HPDE6-E6E7 (cell line): ENCODE measurements around the gene INPP5A.
A peak's percentile ranks its signal among the peaks of the same experiment; 100 is the strongest.
"Not testable (repeated sequence)": the region's sequence is repeated elsewhere in the genome, so short reads cannot be mapped to it uniquely, and the experiment has no call there.

ENCODE experiments used
- DNase-seq: peaks from one replicate; pipeline ENCODE4 v3.0.0; 2011; ENCODE audit warnings: missing footprints; ENCODE audit errors: extremely low spot score

The INPP5A gene

DNA sequence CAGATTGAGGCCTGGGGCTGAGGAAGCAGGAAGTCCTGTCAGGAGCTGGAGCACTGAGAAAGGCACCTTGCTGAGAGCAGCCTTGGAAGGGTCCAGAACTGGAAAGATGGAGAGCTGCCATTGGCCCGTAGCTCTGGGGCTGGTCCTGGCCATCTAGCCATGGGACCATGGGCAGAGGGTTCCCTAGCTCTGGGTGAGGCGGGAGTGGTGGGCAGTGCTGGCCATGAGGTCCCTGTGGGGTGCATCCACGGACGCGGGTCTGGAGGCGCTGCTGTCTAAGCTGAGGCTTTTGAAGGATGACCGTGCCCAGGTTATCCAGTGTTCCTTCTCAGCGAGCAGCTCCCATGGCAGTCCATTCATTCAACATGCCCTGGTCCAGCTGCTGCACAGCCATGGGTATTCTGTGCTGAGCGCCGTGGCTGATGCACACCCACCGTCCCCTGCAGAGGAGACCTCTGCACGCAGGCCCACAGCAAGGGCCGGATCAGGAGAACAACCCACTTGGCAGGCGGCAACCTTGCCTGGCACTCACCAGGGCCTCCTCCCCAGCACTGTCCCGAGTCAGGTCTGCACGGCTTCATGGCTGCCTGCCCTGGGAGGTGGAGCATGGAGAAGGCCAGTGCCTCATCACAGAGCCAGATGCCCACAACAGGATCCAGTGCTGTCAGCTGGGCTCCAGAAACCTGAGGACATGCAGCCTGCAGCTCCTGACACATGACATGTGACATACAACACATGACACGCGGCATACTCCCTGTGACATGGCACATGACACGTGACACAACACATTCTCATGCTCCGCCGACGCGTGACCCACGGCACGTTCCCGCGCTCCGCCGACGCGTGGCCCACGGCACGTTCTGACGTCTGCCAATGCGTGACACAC lies 121.9 kb downstream of the INPP5A start:
- no peak for DNase-seq

DNA sequence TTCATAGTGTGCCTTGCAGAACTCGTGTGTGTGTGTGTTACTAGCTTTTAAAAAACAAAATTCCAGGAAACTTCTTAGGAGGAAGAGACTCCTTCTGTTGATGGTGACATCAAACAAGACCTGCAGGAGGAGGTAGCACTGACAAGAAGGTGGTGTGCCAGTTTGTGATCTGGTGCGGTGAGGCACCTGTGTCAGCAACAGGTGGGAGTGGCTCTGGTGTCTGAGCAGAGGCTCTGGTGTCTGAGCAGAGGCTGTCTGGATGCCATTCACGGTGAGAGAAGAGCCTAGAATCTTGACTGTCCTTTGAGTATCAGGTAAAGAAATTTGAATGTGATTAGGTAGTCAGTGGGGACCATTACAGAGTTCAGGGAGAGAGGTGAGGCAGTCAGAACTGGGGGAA lies 122.8 kb downstream of the INPP5A start:
- no peak for DNase-seq

DNA sequence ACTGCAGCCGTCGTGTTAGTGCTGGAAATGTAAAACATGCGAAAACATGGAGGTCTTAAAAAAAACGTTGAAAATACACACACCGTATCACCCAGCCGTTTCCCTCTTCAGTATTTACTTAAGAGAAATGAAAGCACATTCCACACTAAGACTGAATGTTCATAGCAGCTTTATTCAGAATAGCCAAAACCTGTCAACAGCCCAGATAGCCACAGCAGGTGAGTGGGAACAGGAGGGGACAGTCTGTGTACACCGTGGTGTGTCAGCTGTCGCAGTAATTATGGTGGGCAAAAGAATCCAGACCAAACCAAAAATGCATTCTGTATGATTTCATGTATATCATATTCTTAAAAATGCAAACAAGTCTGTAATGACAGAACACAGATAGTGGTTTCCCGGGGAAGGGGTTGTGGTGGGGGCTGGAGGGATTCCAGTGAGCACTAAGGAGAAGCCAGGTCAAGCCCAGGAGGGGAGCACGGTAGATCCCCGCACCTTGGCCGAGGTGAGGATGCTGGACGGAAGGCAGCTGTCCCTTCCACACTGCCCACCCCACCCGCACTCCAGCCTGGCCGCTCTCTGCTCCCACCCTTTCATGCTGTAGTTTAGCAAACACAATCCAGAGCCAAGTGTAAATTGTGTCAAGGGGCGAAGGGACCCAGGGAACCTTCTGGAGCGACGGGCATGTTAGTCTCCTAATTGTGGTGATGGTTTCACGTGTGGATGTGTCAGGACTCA lies 124.8 kb downstream of the INPP5A start:
- no peak for DNase-seq

DNA sequence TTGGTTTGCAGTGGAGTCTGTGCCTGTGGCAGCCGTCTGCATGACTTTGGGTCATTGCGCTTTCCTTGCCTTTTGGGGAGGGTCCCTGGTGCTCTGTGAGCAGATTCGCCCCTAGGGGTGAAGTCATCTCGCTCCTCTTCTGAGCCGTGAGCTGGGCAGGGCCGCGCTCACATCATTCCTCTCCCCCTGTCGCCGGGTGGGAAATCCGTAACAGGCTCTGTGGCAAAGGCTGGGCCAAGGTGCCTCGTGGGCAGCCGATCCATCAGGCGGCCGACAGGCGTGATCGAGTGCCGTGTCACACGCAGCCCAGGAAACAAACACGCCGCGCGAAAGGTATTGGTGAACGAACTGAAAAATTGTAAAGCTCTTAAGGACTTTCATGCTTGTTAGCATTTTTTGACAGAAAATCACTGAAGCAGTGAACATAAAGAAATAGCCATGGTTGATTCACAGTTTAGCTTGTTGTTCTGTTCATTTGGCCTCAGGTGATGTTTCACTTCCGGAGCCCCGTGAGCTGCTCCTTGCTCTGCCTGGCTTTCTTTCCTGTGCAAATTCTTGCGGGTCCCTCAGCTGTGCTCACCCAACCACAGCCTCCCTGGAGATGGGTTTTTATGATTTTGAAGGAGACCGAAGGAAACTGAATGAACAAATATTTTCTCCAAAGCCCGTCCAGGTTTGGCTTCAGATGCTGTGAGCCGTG lies 126.2 kb downstream of the INPP5A start:
- no peak for DNase-seq

DNA sequence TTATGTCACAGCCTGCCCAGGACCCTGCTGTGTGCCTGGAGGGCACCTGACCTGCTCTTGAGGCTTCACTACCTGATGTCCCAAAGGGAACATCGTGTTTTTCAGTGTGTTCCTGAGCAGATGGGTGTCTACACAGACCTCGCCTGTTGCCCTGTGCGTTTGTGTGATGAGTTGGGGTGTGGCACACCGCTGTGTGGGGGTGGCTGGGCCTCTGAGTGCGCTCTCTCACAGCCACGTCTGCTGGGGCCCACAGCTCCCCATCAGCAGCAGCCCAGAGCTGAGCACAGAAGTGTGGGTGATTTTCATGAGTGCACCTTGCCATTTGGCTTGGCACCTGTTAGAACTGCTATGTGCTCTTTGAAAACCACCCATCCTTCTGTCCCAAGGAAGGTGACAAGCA lies 126.8 kb downstream of the INPP5A start:
- no peak for DNase-seq

GRCh38 chr10:132664883-132665282 lies 127.3 kb downstream of the INPP5A start:
- no peak for DNase-seq

GRCh38 chr10:132665946-132666704 lies 128.5 kb downstream of the INPP5A start:
- peak; percentile 66 for DNase-seq

DNA sequence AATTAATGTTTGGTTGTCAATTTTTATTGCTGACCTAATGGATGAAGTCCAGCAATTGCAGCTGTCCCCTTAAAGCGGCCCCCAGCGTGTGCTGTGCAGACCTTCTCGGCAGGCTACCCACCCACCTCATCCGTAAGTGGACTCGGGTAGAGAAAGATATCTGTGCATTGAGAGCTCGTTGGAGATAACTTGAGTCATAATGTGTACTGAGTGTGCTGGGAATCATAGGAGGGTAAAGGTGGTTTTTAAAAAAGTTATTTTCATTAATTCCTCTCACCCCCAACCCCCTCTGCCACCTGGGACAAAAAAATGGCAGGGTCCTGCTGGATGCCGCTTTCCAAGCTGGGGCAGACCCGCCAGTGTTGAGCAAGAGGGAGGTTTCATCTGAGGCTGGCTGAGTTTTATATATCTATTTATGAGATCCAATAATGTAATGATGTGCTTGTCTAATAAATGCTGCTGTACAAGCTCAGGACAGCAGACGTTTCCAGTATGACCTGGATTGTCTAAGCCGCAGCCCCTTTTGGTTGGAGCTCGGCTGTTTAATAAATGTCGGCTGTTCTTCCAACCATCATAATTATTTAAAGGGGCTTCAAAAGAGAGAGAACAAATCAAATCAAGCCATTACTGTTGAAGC lies 129.2 kb downstream of the INPP5A start:
- no peak for DNase-seq

DNA sequence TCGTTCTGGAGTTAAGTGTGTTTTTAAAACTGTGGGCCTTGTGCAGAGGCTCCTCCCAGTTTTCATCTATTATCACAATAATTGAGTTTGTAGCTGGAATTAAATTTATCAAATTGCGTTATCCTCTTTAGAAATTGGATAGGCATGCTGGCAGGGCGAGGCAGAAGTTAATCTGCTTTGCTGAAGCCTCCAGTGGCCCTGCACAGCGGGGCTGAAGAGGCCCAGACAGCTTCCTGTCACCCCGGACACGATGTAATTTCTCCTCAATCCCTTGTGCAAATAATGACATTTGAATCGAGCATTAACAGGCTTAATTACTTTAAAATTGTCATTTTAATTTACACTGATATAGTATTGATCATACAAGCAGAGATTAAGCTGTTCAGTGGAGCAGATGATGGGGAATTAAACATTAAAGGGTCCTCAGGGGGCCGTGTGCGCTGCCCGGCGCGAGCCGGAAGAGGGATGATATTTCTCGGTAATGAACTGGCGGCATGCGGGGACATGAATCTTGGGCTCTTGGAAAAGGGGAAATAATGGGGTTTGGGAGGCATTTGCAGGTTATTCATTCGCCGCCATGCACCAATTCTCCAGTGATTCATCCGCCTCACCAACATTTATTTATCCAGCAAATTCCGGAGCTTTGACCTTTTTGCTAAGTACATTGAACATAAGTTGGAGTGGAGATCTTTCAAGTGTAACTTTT lies 129.9 kb downstream of the INPP5A start:
- DNase-seq = no peak

DNA sequence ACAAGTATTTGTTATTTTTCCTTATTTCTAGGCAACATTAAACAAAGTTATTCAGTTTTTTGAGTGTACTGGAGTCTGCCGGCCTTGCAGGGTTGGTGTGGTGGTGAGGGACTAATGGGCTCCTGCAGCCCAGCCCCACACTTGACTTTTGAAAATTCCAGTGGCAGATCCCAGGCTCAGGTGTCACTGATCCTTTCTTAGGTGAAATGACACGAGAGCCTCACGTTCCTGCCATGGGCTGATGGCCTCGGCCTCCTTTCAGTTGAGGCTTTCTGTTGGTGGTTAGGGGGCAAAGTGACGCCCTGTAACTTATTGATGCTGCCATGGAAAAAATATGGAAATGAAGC lies 130.4 kb downstream of the INPP5A start:
- DNase-seq = no peak

DNA sequence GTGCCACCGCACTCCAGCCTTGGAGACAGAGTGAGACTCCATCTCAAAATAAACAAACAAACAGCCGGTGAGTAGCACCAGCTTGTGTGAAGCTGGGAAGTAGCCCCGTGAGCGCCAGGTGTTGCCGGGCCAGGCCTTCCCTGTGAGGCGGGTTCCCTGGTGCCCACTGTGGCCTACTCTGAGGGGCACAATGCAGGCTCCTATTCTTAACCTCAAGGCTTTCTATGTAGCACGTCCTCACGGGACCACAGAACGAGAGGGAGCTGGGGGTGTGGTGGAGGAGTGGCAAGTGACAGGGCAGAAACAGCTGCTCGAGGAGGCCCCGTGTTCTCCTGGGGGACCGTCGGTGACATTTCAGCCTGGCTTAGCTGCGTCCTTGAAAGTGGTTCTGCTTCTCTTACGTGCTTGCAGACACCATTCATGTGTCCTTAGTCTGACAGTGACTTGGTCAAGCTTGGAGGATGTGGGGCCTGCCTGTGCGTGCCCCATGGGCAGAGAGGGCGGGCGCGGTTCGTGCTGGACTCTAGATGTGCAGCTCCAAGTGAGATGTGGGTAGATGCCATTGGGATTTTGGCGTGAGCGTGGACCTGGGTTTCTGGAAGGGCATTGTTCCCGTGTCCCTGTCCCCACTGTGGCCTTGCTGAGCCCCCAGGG lies 131.7 kb downstream of the INPP5A start:
- DNase-seq = no peak

DNA sequence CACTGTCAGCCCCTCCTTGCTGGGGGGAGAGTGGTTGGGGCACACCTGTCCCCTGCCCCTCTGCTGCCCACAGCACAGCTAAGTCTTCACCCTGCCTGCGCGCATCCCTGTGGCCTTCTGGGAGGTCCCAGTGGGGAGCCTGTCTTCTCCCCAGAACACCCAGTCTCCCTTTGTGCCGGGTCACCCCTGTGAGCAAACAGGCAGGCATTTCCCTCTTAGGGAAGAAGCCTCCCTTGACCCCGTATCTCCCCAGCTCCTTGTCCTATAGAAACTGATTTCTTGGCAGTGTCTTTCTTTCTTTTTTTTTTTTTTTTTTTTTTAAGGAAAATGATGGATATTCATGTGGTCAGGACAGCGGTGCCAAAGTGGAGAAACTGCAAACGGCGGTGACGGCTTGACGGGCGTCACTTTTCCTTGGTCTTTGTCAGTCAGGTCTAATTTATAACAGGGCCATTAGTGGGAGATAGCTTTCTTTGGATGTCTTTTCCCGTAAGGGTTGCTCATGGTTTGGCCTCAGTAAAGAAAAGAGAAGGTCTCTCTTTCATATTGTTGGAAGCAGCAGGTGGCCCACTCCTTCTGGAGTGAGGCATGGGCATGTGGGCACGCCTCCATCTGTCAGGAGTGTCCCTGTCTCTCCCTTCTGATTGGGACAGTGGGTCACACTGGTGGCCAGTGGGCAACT lies 133.1 kb downstream of the INPP5A start:
- DNase-seq = no peak

GRCh38 chr10:132671228-132672154 lies 133.9 kb downstream of the INPP5A start:
- DNase-seq = no peak

- DNase-seq = not testable (repeated sequence)
Measured at GRCh38 chr10:132673746-132674145, 136.2 kb downstream of the INPP5A start.

GRCh38 chr10:132674311-132674710 lies 136.7 kb downstream of the INPP5A start:
- no peak for DNase-seq

DNA sequence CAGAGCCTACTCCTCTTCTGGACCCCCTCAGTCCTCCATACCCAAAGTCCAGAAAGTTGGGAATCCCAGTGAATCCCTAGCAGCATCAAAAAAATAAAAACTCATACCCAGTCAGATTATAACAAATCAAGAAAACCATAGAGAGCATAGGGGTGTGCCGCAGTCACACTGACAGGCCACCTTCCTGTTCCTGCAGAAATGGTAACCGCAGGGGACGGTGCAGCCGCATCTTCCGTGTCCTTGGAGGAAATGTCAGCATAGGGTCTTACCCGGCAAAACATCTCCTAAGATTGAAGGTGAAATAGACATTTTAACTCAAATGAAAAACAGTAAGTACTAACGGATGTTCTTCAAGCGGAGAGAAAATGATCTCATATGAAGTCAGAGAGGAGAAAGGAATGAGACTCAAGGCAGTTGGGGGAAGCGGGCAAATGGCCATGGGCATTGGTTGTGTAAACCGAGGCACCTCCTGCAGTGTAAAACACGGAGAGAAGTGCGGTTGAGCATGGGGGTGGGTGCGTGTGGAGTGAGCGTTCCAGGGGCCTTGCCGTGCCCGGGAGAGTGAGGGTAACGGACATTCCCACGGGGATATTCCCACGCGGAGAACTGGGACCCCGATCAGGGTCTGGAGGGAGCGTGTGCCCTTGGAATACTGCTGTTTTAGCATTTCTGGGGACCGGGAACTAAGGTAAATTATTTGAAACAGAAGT lies 137.6 kb downstream of the INPP5A start:
- DNase-seq = no peak

GRCh38 chr10:132676193-132676891 lies 138.8 kb downstream of the INPP5A start:
- DNase-seq = no peak
